ENCODE results near the gene PPP2R1A. TPM values are rescaled to one million over a fixed set of nuclear protein-coding genes. Genes with fewer than 3 reads are reported as not detected.

Gene PPP2R1A
- 137 and 233 TPM in 2 replicates for total RNA-seq (2014; rRNA removed; shearing (Covaris generic))

GRCh38 chr19:52189735-52190486 lies at the start of gene PPP2R1A:
Gene PPP2R1A, plus strand, starts transcription at chr19:52190052. Its CDS starts 45 bp downstream, at chr19:52190097.
- DNase-seq (ENCODE audit: low read depth): peak; percentile 100

GRCh38 chr19:52141203-52141602 lies 48.6 kb upstream of the PPP2R1A start:
- DNase-seq (ENCODE audit: low read depth): no peak

DNA sequence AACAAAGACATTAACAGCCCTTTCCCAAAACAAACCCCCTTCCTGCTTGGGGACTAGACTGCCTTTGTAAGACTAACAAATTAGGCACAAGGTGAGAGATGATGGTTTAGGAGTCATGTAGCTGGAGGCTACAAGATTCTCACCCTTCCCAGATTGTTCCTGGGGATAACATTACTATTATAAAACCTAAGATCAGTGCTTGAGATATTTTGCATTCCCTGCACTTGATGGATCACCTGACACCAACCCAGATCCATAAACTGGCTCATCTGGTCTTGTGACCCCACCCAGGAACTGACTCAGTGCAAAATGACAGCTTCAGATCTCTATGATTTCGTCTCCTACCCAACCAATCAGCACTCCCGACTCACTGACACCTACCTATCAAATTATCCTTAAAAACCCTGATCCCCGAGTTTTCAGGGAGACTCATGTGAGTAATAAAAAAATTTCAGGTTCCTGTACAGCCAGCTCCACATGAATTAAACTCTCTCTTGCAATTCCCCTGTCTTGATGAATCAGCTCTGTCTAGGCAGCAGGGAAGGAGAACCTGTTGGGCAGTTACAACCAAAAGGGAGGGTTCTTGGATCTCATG lies 47.8 kb upstream of the PPP2R1A start:
- peak; percentile 13 for DNase-seq (ENCODE audit: low read depth)

GRCh38 chr19:52148256-52148655 lies 41.6 kb upstream of the PPP2R1A start:
- peak; percentile 8 for DNase-seq (ENCODE audit: low read depth)

- no peak for DNase-seq (ENCODE audit: low read depth)
Measured at GRCh38 chr19:52155596-52156359, 34.1 kb upstream of the PPP2R1A start.

DNA sequence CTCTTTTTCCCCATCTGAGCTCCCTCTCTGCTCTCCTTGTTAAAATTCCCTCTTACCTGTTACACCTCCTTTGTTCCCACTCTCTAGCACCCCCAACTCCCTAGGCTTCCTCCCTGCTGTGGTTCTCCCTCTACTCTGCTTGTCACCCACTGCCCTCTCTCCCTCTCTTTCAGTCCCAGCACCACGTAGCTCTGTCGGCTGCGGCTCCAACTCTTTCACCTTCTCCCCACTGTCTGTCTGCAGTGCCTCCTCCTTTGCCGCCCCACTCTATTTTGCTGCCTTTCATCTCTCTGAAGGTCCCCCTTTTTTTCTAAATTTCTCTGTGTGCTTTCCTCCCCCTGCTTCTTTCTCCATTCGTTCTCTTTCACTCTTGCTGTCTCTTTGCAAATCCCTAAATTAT lies 19.5 kb upstream of the PPP2R1A start:
- no peak for DNase-seq (ENCODE audit: low read depth)

DNA sequence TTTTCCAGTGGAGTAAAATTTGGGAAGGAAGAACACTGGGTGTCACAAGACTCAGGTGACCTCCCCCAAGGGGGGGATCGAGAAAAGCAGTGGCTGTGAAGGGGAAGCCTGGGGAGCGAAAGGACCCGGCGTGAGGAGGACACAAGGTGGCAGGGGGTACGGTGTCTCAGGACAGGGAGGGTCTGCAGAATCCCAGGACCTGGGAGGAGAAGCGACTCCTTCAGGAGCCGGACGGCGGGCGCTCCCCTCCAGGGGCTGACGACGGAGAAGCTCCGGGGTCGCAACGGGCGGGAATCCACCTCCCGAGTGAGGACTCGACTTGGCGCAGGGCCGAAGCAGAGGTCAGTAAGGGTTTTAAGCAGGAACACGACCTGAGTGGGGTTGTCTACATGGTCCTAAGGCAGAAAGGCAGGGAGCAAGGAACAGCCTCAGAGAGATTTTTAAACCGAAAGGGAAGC lies 19.0 kb upstream of the PPP2R1A start:
- no peak for DNase-seq (ENCODE audit: low read depth)

DNA sequence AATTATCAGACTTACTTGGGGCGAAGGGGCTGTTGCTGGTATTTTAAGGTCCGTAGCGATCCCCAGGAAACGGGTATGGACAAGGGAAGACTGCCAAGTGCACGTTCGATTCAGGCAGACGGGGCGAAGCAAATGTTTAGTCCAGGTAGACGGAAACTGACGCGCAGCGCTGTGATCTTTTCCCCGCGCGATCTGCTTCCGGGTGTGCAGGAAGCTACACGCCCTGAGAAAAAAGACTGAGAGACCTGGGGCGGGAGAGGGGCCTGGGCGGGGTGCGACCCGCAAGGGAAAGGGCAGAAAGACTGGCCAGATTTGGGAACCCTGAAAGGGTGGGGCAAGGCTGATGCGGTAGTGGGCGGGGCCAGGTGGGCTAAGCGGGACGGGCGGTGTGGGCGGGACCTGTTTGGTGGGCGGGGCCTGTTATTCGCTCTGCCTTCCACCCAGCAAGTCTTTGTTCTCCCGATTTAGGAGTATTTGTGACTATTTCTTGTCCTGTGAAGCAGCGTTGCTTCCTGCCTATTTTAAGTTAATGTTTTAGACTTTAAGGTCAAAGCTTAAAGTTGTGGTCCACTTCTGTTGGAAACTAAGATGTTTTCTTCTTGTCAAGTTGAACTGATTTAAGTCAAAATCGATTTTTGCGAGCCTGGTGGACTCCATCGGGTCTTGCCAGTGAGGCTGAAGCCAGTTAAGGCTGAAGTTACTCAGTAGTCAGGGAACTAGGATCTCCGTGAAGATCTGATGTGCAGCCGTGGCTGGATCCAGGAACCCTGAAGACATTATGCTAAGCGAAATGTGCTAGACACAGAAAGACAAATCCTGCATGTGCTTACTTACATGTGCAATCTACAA lies 18.3 kb upstream of the PPP2R1A start, which contains the start of gene ZNF836:
TSS of gene ZNF836 (minus strand) at position 301 of the 849 bp plus-strand sequence. CDS start 3,549 bp downstream, outside the sequence.
- peak; percentile 80 for DNase-seq (ENCODE audit: low read depth)

GRCh38 chr19:52172347-52172746 lies 17.5 kb upstream of the PPP2R1A start:
- DNase-seq (ENCODE audit: low read depth): no peak

DNA sequence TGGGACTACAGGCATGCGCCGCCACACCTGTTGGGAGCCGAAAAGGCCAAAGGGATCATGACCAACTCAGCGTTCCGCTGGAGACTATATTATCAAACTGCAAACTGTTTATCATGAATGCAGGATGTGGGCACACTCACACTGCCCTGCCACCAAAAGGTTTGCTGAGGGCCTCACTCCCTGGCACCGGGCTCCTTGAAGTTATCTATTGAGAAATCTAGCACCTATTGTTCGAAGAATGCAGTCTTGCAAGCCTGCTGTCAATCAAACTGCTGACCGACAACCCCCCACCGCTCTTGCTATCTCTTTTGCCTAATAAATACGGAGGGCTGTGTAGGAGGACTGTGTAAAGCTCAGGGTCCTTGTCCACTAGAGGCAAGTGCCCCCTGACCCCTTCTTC lies 13.3 kb upstream of the PPP2R1A start:
- DNase-seq (ENCODE audit: low read depth): no peak

DNA sequence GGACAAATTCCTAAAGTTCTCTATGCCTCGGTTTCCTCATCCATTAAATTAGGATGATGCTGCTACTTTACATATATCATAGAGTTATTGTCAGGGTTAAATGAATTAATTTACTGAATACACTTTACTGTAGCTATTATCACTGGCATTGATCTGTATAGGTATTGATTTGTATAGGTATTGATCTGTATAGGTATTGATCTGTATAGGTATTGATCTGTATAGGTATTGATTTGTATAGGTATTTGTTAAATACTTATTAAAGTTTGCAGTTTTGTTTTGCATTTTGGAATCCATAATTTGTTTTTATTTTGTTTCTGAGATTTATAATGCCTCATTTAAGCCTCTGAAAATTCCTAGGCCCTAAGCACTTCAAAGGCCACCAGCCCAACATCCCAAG lies 2.4 kb upstream of the PPP2R1A start:
- DNase-seq (ENCODE audit: low read depth): no peak

GRCh38 chr19:52188822-52189734 lies 774 bp upstream of the PPP2R1A start:
- DNase-seq (ENCODE audit: low read depth): peak; percentile 84

GRCh38 chr19:52190487-52191293 lies 838 bp downstream of the PPP2R1A start:
- DNase-seq (ENCODE audit: low read depth): peak; percentile 56

GRCh38 chr19:52191389-52191788 lies 1.5 kb downstream of the PPP2R1A start:
- DNase-seq (ENCODE audit: low read depth): no peak

DNA sequence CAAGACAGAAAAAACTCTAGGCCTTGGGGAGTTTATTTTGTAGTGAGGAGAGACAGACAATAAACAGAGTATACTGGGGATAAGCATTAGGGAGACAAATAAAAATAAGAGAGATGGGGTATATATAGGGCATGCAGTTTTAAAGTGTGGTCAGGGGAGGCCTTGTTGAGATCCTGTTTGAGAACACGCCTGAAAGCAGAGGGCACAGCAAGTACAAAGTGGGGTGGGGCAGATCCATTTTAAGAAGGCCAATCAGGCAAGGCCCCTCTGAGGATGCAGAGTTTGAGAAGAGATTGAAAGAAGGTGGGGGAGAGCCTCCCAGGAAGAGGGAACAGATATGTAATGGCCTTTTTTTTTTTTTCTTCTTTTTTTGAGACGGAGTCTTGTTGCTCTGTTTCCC lies 2.1 kb downstream of the PPP2R1A start:
- no peak for DNase-seq (ENCODE audit: low read depth)

DNA sequence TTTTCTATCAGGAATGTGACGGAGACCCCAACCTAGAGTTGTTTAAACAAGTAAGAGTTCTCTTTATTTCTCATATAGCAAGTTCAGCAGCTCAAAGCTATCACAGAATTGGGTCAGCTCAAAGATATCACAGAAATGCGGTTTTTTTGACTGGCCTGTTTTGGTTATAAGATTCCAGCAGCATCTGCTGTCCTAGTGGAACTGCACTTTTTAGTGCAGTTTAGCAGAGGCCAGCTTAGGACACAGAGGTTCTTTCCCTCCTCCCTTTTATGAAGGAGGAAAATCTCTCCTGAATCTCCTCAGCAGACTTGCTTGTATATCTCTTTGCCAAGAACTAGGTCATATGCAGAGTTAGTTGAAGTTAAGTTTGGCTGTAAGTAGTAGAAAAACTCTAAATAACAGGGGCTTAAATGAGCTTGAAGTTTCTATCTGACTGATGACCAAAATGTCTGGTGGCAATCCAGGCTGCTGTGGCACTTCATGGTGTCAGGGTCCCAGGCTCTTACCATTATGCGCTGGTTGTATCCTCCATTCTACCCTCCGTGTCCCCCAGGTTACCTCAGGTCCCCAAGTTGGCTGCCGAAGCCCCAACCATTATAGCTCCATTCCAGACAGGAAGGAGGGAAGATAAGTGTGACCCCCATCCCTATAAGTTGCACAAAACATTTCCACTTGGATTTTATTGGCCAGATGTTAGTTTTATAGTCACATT lies 6.6 kb downstream of the PPP2R1A start:
- DNase-seq (ENCODE audit: low read depth): no peak

DNA sequence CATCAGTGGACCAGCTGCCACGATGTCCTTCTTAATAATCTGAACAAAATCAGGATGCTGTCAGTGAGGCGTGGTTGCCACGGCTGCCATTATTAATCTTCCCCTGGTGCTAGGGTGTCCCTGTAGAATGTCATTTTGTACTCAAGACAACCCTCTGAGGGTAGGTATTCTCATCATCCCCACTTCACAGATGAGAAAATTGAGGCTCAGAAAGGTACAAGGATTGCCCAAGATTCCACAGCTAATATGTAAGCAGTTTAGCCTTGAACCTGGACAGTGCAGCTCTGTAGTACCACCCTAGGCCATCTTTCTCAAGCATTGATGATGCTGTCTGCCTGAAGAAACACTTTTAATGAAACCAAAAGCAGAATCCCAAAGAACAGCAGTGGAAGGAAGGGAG lies 8.1 kb downstream of the PPP2R1A start:
- no peak for DNase-seq (ENCODE audit: low read depth)

- DNase-seq (ENCODE audit: low read depth): no peak
Measured at GRCh38 chr19:52198678-52199077, 8.8 kb downstream of the PPP2R1A start.

DNA sequence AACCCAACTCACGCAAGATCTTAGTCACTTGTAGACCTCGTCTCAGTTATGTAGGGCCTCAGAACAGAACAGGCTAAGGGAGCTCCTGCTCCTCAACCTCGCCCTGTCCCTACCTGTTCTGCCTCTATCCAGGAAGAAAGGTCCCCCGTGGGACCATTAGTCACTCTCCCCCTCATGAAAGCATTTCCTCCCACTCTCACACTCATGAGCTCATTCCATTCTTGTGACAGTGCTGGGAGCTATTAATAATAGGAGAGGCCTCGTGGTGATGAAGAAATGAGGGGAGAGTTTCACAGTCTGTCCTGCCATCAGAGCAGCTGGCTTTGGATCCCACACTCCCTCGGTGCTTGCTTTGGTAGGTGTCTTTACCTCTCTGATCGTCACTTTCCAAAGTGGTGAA lies 10.2 kb downstream of the PPP2R1A start:
- peak; percentile 15 for DNase-seq (ENCODE audit: low read depth)

Data from RPMI7951 (cell line).